HG02852 (cell line): Measurements from ENCODE around the gene RTKN.
A peak's percentile ranks its signal among the peaks of the same experiment; 100 is the strongest.

Source experiments
- ATAC-seq: cut with Tn5 transposase; IDR thresholded peaks from one replicate; pipeline ENCODE4 v1.9.1; 2021; ENCODE audit warnings: mild to moderate bottlenecking, moderate library complexity; ENCODE audit not compliant: unreplicated experiment

Gene RTKN

DNA sequence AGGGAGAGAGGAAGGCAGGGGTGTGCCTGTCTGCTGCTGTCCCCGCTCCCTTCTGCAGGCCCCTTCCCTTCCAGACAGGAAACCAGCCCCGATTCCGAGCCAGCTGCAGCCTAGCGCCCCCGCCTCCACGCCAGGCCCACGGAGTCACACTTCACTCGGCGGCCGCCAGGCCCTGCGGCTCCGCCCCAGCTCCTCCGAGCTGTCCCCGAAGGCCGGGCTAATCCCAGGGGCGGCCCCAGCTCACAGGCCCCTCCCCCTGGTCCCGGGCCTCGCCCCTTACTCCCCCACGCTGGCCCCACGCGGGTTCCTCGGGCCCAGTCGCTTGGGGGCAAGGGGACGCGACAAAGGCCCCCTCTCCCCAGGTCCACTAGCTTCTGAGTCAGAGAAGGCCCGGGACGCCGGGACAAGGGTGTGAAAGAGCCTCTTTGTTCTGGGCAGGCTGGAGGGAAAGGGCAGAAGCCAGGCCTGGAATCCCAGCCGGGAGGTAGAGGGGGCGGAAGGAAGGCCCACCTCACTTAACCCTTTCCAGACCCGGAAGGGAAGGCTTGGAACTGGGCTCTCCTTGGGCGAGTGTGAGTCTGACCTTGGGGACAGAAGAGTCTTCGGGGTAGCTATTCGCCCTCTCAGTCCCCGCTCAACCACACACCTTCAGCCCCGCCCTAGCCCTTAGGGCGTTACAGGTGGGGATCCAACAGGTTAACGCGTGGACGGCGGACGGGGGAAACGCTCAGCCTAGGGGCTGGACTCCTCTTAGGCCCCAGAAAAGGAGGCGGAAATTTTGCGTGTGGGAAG, 1.2 kb downstream of the RTKN start:
- ATAC-seq: peak; percentile 92

- no peak for ATAC-seq
Observed at GRCh38 chr2:74439803-74440377, 1.8 kb downstream of the RTKN start.

GRCh38 chr2:74439373-74439772, 2.4 kb downstream of the RTKN start:
- ATAC-seq: no peak

DNA sequence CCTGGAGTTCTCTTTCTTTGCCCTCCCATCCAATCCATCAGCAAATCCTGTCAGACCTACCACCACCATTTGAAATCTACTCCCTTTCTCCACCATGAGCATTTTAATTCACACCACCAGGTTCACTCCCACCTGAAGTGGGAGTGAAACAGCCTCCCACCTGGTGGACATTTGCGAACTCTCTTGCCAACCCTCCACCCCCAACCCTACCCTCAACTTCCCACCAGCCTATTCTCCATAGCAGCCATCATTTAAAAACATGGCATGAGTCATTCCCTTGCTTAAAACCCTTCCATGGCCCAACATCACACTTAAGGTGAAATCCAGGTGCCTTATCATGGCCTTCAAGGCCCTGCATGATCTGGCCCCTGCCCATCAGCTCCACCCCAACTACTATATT, 3.5 kb downstream of the RTKN start:
- ATAC-seq: no peak

- no peak for ATAC-seq
Observed at GRCh38 chr2:74436848-74437695, 4.7 kb downstream of the RTKN start.

DNA sequence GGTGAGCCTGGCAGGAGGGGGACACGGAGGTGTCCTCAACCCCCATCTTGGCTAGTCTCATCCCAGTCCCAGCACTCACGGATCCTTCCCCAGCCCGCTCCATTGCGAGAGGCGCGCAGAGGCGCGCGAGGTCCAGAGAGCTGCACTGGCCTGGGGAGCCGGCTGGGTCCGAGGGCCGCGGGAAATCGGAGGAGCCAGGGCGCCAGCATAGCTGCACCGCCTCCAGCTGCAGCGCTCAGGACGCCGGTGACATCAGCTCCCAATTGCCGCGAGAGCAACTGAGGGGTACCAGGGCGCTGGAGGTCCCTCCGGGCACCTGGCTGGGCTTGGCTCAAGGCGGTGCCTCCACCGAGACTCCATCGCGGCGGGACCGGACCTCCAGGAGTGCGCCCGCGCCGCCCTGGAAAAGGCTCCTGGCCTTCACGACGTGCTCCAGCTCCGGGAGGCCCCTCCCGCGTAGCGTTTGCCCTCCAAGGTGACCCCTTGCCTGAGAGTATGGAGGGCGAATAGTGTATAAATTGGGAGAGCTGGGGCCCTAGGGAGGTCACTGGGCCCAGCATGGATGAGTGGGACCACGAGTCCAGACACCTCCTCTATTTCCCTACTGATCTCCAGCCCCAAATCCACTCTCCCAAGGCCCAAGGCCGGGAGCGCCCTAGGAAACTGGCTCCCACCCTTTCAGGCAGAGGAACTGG, 5.5 kb downstream of the RTKN start:
- ATAC-seq: no peak

GRCh38 chr2:74430502-74430901, 11.2 kb downstream of the RTKN start:
- ATAC-seq: no peak

GRCh38 chr2:74429487-74430451, 12.0 kb downstream of the RTKN start:
- no peak for ATAC-seq

- ATAC-seq: no peak
Observed at GRCh38 chr2:74428675-74429074, 13.1 kb downstream of the RTKN start.

GRCh38 chr2:74427551-74427950, 14.2 kb downstream of the RTKN start:
- ATAC-seq: no peak

- ATAC-seq: no peak
Observed at GRCh38 chr2:74426181-74426758, 15.5 kb downstream of the RTKN start.

DNA sequence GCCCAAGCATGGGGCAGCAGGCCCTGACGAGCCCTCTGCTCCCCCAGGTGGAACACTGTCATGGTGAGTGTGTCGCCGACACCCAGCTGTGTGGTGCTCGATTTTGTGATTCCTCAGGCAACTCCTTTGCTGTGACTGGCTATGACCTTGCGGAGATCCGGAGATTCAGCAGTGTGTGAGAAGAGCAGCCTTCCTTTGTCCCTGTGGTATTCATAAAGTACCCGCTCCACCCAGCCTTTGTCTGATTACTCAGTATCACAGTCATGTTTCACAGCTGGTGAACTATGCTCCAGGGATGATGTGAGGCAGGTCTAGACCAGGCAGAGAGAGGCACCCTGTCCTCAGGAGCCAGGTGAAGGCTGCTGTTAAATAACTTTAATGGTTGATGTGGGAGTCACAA, 16.2 kb downstream of the RTKN start:
- ATAC-seq: no peak

- no peak for ATAC-seq
Observed at GRCh38 chr2:74424995-74425406, 16.7 kb downstream of the RTKN start.

DNA sequence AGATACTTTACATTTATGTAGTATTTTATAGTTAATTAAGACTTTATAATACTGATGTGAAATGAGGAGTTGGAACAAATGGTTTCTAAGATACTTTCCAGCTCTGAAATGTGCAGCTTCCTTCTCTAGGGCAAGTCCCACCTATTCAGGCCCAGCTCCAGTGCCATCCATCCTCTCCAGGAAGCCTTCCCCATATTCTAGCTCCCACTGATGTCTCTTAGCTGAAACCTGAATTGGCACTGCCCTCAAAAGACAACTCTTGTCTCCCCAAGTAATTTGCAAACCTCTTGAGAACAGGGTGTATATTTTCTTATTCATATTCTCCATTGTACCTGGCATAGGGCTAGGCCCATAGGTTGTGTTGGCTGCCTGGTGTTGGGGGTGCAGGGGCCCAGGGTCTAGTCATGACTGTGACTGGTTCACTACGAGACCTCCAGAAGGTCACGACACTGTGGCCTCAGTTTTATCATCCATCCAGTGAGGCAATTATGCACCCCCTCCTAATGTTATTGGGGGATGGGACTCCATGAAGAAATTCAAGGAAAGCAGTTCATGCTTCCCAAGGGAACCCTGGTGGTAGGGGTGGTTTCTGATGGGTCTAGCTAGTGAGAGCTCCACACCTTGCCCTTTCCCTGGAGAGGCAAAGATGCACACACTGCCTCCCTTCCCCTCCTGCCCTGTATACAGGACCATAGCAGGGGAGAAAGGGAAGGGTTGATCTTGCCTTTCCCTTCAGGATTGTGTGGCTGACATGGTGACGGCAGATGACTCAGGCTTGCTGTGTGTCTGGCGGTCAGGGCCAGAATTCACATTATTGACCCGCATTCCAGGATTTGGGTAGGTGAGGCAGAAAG, 17.4 kb downstream of the RTKN start:
- ATAC-seq: no peak

DNA sequence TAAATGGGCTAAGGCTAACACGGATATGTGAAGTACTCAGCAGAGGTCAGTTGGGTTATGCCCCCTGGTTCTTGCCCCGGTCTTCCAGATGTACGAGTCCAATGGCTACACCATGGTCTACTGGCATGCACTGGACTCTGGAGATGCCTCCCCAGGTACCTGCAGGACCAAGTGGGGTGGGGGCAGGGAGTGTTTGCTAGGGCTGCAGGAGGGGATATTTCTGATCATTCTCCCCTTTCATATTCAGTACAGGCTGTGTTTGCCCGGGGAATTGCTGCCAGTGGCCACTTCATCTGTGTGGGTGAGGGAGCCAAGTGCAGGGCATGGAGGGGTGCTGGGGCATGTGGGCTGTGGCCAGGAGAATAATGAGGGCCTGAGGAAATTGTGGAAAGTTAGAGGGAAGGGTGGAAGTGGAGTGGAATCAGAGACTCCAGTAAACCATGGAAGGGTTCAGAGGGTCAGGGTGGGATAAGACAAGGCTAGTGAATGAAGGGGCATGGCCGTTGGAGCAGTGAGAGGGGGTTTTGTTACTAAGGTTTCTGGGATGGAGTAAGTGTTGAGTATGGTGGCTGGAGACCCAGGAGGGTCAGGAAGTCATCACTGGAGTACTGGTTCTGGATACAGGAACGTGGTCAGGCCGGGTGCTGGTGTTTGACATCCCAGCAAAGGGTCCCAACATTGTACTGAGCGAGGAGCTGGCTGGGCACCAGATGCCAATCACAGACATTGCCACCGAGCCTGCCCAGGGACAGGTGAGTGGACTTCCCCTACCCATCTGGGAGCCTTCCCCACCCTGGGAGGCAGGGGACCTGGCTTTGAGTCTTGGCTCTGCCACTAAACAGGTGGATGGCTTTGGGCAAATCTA, 18.3 kb downstream of the RTKN start:
- ATAC-seq: no peak

GRCh38 chr2:74421221-74421870, 20.4 kb downstream of the RTKN start, which contains the start of the genes C2orf81 and WDR54:
TSS of gene C2orf81 (minus strand) at chr2:74421619. CDS start at chr2:74421560, 59 bp downstream.
TSS of gene WDR54 (plus strand) at chr2:74421730. CDS start at chr2:74422154, 424 bp downstream.
- peak; percentile 93 for ATAC-seq
